Hematopoietic multipotent progenitor cell treated with erythropoietin and hydrocortisone succinate and interleukin-3 and kit ligand, for 4 days (in vitro differentiated cells): Measurements from ENCODE around the gene ARFIP1.
"Not testable (repeated sequence)": the region's sequence is repeated elsewhere in the genome, so short reads cannot be mapped to it uniquely, and the experiment has no call there.

Experiments used
- DNase-seq: peaks from one replicate; pipeline ENCODE4 v3.0.0-alpha.2; 2015

Gene ARFIP1

GRCh38 chr4:152785639-152786615 is 6.2 kb downstream of the ARFIP1 start:
- no peak for DNase-seq

DNA sequence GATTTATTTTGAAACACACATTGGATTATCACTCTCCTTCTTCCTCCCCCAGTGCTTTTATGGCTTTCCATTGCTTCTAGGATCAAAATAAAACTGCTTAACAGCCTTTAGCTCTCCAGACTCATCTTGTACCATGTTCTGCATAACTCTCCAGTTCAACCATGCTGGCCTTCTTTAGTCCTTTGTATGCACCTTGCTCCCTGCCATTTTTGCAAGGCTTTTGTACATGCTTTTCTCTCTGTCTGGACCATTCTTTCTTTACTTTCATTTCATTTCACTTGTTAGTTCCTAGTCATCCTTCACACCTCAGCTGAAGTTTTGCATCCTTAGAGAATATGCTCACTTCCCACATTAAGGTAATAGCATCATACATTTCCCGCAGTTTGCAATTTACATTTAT is 6.9 kb downstream of the ARFIP1 start:
- no peak for DNase-seq

- DNase-seq = no peak
These were observed 16.1 kb downstream of the ARFIP1 start for GRCh38 chr4:152795891-152796290.

DNA sequence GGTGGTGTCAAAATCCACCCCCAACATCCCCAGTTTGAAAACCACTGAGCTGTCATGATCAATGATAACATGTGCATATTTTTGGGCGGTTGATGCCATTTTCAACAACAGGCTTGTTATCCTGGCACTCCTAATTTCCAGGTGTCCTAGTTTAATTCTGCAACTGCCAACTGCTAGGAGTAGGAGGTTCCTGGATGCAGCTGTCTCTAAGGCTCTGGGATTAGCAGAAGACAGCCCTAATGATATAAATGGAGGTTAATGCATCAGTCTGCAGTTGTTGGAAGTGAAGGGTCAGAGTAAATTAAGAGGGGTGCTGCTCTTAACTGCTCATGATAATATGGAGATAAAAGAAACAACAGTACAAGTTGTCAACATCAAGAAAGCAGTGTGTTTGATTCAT is 23.8 kb downstream of the ARFIP1 start:
- DNase-seq = no peak

- DNase-seq = no peak
These were observed 25.4 kb downstream of the ARFIP1 start for GRCh38 chr4:152805071-152805650.

- DNase-seq = no peak
These were observed 26.1 kb downstream of the ARFIP1 start for GRCh38 chr4:152805818-152806217.

GRCh38 chr4:152806501-152807125 is 26.9 kb downstream of the ARFIP1 start:
- DNase-seq = peak; percentile 32

DNA sequence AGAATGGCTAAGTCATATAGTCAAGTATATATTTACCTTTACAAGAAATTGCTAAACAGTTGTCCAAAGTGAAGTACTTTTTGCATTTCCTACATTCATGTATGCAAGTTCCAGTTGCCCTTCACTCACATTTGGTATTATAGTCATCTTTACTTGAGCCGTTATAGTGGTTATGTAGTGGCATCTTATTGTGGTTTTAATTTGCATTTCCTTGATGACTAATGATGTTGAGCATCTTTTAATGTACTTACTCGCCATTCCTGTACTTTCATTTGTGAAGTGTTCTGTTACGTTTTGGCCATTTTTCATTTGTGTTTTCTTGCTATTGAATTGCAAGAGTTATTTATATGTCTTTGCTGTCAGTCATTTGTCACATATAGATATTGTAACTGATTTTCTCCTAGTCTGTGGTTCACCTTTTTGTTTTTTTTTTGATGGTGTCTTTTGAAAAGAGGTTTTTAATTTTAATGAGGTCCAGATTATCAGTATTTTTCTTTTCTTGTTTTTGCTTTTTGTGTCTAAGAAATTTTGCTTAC is 27.6 kb downstream of the ARFIP1 start:
- peak; percentile 41 for DNase-seq

DNA sequence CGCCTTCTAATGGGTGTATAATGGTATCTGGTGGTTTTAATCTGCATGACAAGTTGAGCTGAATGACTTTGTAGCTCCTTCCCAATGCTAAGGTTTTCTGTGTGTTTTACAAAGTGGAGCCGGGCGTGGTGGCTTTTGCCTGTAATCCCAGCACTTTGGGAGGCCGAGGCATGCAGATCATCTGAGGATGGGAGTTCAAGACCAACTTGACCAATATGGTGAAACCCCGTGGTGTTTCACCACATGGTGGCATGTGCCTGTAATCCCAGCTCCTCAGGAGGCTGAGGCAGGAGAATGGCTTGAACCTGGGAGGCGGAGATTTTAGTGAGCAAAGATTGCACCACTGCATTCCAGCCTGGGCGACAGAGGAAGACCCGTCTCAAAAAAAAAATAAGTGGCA is 28.9 kb downstream of the ARFIP1 start:
- DNase-seq = no peak

DNA sequence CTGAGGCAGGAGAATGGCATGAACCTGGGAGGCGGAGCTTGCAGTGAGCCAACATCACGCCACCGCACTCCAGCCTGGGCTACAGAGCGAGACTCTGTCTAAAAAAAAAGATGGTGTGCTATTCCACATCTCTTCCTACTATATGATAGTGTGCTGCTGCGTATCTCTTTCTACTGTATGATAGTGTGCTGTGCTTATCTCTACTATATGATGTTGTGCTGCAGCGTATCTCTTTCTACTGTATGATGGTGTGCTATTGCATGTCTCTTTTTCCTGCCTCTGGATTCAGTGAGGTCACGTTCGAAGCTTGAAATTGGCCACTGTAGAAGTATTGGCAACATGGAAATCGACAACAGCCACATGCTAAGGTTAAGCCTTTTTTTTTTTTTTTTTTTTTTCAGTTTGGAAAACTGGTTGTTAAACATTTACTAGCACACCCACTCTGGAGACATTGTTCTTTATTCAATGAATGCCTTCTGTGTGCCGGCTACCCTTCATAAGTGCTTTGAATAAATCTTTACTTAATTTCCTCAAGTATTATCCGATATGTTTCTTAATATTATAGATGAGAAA is 31.0 kb downstream of the ARFIP1 start:
- DNase-seq = no peak

DNA sequence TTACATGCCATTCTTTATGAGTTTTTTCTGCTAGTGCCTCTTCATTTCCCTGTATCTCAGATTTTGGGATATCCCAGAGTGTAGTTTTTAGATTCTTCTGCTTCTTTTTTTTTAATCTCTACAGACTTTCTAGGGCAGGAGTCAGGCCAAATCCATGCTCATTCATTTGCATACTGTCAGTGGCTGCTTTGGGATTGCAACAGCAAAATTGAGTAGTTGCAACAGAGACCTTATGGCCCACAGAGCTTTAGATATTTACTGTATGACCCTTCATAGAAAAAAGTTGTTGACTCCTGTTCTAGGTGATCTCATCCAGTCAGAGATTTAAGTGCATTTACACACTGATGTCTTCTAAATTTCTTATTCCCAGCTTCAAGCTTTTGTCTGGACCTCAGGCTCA is 35.3 kb downstream of the ARFIP1 start:
- DNase-seq = no peak

GRCh38 chr4:152817331-152817730 is 37.6 kb downstream of the ARFIP1 start:
- peak; percentile 28 for DNase-seq

- no peak for DNase-seq
These were observed 39.4 kb downstream of the ARFIP1 start for GRCh38 chr4:152819026-152819645.

DNA sequence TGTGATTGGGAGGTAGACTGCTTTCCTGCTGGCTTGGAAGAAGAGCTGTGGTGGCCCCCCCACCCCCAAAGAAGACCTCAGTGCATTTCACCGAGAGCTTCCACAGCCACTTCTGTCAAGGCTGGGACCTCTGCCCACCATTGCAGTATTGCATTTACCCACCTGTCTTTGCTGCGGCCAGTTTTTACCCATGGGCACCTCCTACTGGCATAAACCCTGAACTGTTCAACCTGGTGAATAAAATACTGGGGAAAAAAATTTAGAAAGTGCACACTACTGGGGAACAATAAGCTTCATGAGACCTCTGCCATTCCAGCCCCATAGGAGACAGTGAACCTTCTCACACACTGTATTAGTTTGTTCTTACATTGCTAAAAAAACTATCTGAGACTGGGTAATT is 40.3 kb downstream of the ARFIP1 start:
- DNase-seq = no peak

DNA sequence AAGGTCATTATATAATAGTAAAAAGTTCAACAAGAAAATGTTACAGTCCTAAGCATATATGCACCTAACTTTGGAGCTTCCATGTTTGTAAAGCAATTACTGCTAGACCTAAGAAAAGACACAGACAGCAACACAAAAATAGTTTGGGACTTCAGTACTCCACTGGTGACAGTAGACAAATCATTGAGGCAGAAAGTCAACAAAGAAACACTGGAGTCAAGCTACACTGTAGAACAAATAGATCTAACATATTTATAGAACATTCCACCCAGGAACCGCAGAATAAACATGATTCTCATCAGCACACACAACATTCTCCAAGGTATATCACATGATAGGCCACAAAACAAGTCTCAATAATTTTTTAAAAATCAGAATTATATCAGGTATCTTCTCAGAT is 42.6 kb downstream of the ARFIP1 start:
- no peak for DNase-seq

GRCh38 chr4:152824561-152824960 is 44.8 kb downstream of the ARFIP1 start:
- no peak for DNase-seq

GRCh38 chr4:152825336-152825735 is 45.6 kb downstream of the ARFIP1 start:
- no peak for DNase-seq

DNA sequence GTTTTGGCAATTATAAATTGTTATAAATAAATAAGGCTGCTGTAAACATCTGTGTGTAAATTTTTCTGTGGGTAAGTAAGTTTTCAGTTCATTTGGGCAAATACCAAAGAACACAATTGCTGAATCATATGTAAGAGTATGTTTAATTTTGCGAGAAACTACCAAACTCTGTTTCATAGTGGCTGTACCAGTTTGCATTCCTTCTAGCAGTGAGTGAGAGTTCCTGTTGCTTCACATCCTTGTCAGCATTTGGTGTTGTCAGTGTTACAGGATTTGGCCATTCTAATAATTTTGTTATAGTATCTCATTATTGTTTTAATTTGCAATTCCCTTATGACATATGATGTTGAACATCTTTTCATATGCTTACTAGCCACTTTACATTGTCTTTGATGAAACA is 48.4 kb downstream of the ARFIP1 start:
- no peak for DNase-seq

DNA sequence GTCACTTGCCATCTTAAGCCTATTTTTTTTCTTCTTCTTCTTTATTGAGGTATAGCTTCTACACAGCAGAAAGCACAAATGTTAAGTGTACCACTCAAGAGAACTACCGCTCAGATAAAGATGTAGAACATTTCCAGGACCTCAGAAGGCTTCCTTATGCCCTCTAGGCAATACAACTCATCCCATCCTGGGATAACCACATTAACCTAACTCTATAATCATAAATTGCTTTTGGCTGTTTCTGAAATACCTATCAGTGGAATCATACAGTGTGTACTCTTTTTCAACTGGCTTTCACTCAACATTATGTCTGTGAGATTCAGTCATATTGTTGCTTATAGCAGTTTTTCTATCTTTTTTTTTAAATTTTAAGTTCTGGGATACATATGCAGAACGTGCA is 51.7 kb downstream of the ARFIP1 start:
- no peak for DNase-seq

- no peak for DNase-seq
These were observed 57.2 kb downstream of the ARFIP1 start for GRCh38 chr4:152836936-152837335.

GRCh38 chr4:152839729-152840128 is 60.0 kb downstream of the ARFIP1 start:
- not testable (repeated sequence) for DNase-seq

- no peak for DNase-seq
These were observed 63.8 kb downstream of the ARFIP1 start for GRCh38 chr4:152843481-152844090.
